HG03025 (cell line): ENCODE results near the gene LRRTM4.

Experiments used
- ATAC-seq: cut with Tn5 transposase; IDR thresholded peaks from one replicate; pipeline ENCODE4 v1.9.1; 2021; ENCODE audit warnings: mild to moderate bottlenecking, moderate library complexity; ENCODE audit not compliant: unreplicated experiment, low FRiP score

The LRRTM4 gene

DNA sequence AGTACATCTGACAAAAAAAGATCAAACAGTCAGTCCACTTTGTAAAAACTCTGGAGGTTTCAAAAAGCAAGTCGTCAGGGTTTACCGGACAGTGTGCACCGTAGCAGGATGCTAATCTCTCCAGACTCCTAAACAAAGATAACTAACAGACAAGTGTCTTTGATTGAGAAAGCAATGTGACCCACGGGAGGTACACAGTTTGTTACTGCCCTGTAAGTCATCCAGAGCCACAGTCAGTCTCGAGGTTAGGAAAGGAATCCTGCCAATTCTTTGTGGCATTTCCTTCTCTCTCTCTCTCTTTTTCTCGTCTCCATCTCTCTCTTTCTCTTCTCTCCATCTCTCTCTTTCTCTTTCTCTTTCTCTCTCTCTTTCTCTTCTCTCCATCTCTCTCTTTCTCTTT lies 42.8 kb downstream of the LRRTM4 start:
- no peak for ATAC-seq

GRCh38 chr2:77470096-77470495 lies 52.1 kb downstream of the LRRTM4 start:
- ATAC-seq, result no peak

DNA sequence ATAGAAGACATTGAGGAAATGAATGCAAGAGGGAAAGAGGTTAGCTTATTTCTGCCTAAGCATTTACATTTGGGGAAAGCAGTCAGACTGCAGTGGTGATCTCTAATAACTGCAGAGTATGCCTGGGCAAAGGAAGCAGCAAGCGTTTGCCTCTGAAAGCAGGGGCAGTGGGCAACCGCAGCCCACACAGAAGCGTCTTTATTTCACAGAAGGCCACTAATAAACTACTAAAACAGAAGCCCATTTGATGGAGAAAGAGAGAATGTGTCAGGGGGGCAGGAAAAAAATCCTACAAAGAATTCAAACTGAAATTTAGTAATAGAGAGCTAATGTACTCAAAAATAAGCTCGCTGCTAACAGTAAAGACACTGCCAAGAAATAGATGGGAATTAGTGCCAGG lies 53.1 kb downstream of the LRRTM4 start:
- ATAC-seq, result no peak

DNA sequence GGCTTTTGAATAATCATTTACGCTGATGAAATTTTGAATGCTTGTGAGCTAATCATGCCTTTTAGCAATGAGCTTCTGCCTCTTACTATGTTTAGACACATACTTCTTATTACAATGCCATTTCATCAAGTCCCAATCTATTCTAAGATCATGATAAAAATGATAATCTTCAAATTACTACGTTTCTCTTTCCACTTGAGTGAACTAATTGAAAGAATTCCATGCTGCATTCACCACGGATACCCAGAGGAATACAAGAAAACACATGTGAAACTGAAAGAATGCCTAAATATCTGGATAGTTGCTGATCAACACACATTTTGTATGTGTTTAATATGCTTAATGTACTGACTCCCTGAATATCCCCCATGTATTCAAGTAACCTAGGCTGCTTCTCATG lies 62.3 kb downstream of the LRRTM4 start:
- ATAC-seq, result no peak

DNA sequence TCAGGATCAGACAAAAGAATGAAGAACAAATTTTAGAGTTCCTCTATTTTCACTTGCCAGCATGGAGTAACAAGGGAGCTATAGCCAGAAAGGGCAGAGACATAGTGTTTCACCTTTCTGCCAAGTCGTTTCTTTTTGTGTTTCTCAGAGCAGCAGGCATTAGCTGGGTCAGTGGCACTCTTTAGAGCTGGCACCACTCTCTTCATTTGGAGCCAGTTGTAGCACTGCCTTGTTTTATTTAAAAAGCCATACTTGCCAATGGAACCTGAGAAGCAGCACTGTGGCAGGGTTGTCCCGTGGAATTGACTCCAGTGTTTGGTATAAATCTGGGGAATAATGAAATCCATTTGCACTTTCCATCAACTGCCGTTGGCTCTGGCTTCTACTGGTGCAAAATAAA lies 64.0 kb downstream of the LRRTM4 start:
- no peak for ATAC-seq

- ATAC-seq, result no peak
These were observed 64.5 kb downstream of the LRRTM4 start for GRCh38 chr2:77457665-77458064.

- no peak for ATAC-seq
These were observed 79.1 kb downstream of the LRRTM4 start for GRCh38 chr2:77443076-77443475.

- ATAC-seq, result no peak
These were observed 87.3 kb downstream of the LRRTM4 start for GRCh38 chr2:77434880-77435279.

DNA sequence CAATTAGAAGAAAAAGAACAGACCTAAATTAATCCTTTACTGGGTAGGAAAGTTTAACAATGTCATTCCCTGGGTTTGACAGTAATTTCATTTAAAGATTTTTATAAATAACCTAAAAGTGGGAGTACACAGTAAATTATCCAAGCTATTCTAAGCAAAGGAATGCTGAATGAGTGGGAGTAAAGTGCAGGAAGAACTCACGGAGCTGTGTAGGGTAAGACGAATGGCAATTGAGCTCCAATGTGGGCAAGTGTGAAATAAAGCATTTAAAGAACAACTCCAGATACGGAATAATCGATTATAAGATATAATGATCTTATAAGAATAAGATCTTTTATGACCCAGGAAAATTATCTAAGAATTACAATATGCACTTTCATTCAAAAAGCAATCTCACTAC lies 93.2 kb downstream of the LRRTM4 start:
- ATAC-seq, result no peak

GRCh38 chr2:77421971-77422370 lies 100.2 kb downstream of the LRRTM4 start:
- ATAC-seq, result no peak

DNA sequence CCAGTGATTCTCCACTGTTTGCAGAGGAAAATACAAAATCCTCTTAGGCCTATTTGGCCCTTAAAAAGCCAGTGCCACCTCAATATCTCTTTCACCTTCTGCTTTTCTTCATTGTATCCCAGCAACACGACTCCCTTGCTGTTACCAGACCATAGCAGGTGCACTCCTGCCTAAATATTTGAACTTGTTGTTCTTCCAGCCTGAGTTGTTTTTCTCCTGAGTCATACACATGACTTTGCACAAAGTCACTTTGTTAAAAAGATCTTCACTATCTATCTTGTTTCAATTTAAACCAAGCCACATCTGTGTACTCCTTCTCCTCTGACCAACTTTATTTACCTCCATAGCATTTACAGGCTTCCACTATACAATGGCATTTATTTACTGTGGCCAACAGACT lies 103.6 kb downstream of the LRRTM4 start:
- ATAC-seq, result no peak

DNA sequence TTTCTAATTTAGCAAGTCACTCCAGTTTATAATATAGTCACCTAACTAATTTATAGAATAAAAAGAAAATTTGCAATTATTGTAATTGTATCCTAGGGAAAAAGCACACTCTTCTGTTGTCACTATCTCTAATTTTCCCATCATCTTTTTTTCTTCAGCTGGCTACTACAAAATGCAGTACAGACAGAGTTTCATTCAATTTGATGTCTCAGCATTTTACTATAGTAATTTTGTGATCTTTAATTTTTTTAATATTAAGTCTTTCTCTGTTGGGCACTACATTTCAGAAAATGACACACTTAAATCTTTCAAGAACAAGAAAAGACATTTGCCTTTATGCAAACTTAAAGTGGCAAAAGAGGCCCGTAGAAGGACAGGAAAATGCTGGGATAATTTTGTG lies 118.0 kb downstream of the LRRTM4 start:
- no peak for ATAC-seq

GRCh38 chr2:77398970-77399600 lies 123.1 kb downstream of the LRRTM4 start:
- no peak for ATAC-seq

DNA sequence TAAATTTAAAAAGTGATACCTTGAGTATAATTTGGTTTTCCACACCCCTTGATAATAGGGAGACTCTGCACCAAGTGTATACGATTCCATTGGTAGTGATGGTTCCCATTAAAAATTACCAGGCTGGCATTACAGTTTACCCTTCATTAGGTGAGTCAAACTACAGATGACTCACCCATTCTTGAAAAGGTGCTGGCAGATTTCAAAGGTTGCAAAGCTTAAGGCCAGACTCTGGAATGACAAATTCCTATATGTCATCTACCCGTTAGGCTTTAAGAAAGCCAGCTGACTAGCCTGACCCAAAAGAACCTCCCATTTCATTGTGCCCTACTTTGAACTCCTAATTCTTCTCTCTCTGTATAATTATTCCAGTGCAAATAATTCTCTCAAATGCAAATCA lies 124.4 kb downstream of the LRRTM4 start:
- no peak for ATAC-seq

DNA sequence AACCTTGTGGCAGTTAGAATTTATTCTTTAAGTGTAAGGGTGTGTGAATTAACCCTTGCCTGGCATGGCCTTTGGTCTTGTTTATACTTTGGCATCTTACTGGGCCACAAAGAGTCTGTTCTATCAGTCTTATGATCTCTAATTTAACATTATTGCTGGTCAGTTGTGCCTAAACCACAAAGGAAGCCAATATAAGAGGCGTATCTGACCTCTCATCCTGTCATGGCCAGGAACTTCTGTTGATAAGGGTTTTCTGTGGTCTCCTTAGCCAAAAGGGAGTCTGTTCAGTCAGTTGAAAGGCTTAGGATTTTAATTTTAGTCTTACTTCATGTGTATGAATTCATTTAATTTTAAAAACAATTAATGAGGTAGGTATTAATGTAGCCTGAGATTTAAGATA lies 127.2 kb downstream of the LRRTM4 start:
- no peak for ATAC-seq

DNA sequence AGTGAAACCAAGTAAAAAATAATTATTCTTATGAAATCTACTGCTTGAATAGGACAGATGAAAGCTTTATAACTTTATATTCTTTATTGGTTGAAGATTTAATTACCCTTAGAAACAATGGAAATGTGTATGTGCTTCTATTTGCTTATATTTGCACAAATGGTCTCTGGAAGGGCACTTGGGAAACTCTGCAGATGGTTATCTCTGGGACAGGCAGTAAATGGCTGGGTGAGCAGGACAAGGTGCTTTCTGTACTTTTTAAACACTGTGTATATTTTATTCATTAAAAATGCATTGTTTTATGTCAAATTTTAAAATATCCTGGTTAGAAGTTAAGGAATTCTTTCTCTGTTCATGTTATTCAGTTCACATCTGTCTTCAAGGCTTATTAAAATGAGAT lies 131.1 kb downstream of the LRRTM4 start:
- ATAC-seq, result no peak

DNA sequence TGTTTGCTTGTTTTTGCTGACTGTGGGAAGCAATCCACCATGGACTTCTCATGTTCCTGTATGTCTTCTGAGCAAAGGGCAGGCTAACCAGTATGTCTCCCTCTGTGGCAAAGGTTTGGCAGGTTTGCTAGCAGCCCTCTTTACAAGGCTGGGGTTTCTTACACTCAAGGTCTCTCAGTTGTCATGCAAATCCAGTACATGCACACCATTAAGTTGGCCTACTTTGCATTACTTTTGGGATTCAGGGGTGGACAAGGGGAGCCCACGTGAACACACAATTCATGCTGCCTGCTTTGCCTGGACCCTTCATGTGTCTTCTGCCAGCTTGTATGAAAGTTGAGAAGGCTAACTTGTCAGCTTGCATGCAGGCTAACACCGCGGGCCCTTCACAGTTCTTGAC lies 134.9 kb downstream of the LRRTM4 start:
- no peak for ATAC-seq

DNA sequence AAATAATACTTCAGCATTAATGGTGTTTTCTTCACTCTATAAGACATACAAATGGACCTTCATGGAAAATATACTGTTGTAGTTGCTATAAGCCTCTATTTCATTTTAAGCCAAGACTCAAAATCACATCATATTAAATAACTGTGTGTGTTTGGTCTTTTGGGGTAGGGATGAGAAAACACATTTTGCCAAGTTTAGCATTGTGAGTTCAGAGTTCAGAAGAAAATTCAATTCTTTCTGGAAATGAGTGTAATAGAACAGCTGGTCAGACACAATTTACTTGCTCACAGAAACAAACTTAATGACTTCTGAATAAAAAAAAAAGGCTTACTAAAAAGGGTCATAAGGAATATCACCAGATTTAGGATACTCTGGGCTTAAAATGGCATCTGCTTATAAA lies 149.5 kb downstream of the LRRTM4 start:
- ATAC-seq, result no peak

GRCh38 chr2:77370511-77370910 lies 151.7 kb downstream of the LRRTM4 start:
- ATAC-seq, result no peak

GRCh38 chr2:77363277-77363676 lies 158.9 kb downstream of the LRRTM4 start:
- ATAC-seq, result no peak

- ATAC-seq, result no peak
These were observed 173.4 kb downstream of the LRRTM4 start for GRCh38 chr2:77348821-77349220.

DNA sequence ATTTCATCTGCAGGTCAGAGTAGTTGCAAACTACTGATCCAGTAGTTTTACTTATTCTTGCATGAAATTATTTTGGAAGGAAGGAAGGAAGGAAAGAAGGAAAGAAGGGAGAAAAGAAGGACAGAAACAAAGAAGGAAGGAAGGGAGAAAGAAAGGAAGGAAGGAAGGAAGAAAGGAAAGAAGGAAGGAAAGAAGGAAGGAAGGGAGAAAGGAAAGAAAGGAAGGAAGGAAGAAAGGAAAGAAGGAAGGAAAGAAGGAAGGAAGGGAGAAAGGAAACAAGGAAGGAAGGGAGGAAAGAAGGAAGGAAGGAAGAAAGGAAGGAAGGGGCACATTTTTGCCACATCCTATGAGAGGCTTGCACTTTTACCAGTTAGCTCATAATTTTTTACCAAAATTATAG lies 186.2 kb downstream of the LRRTM4 start:
- ATAC-seq, result no peak
